HG02970 (cell line): ENCODE data around the gene TMEM269.

Source experiments
- ATAC-seq: cut with Tn5 transposase; IDR thresholded peaks from one replicate; pipeline ENCODE4 v1.9.1; 2021; ENCODE audit warnings: mild to moderate bottlenecking, moderate library complexity, moderate number of reproducible peaks; ENCODE audit not compliant: unreplicated experiment, low FRiP score

Gene TMEM269

DNA sequence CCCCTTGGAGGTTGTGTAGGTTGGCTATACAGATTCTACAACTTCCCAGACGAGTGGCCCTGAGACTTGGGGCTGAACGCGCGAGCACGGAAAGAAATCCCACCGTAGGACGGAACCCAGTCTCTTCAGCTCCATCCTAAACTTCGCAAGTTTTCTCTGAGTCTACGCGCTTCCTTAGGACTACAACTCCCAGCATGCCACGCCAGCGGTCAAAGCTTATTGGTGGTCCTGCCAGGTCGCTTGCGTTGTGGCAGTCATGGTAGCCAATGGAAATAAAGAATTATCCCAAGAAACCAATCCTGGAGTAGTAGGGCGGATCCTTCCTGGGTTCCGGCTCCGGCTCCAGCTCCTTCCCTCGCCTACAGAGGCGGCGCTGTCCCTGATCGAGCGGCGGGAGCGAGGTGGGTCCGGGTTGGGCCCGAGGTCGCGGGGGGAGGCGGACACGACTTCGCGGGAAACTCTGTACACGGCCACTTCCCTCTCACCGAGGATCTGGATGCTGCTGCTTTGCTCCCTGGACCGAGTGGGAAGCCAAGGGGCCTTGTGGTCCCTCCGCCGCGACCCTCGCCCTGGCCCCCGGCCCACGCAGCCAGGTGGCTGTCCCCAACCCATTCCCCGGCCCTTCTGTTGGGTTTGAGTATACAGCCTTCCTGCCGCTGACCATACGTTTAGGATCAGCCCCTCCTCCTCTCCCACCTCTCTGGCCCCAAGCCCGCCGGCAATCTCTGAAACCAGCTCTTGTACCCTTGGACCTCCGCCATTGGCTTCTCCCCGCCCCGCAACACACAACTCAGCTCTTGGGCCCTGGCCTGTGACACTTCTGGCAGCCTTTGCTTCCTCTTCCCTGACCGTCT is 61.7 kb downstream of the TMEM269 start, which contains the start of gene ZNF691:
Gene ZNF691 (plus strand): TSS at position 357 of the 854 bp plus-strand sequence. CDS start 3,046 bp downstream, outside the sequence.
- ATAC-seq = peak; percentile 92

DNA sequence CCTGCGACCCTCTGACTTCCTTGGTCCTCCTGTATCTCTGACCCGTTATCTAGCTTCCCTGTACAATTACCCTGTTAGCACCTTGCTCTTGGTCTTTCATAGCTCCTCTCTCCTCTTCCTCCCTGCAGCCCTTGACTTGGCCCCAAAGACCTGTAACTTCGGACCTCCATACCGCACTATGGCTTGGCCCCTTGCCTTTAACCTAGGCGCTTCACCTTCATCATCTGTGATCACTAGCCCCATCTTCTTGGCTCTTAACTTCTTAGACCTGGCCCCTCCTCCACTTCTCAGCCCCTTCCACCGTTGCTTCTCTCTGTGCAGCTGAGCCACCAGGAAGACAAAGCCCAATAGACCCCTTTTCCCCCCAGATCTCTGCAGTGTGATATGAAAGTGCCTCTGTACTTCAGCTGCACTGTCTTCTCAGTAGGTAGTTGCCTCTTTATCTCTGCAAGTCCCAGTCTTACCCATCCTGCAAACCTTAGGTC is 62.4 kb downstream of the TMEM269 start:
- no peak for ATAC-seq

DNA sequence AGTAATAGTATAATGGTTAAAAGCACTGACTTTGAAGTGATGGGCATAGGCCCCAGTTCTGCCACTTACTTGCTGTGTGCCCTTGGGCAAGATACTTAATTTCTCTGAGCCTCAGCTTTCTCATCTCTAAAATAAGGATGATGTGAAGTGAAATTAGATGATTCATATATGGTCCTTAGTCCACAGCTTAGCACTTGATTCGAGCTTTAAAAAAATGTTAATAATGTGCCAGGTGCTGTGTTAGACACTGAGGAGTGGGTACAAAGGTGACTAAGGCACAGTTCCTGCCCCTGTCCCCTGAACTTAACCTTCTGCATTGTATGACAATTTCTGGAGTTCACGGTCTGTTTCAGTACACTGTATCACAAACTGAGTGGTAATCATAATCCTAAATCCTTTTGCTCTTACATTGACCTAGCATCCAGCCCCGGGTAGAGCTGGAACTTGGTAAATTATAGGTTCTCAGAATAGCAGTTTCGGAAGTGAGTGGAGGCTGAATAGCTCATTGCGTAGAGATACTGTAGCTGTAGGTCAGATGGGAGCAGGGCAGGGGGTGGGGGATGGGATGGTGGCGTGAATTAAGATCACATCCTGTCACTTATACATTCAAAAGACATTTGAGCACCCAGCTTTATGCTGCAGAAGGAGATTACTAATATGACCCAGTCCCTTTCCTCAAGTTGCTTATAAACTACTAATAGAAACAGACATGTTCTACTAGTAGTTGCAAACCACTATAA is 63.1 kb downstream of the TMEM269 start:
- ATAC-seq = no peak

DNA sequence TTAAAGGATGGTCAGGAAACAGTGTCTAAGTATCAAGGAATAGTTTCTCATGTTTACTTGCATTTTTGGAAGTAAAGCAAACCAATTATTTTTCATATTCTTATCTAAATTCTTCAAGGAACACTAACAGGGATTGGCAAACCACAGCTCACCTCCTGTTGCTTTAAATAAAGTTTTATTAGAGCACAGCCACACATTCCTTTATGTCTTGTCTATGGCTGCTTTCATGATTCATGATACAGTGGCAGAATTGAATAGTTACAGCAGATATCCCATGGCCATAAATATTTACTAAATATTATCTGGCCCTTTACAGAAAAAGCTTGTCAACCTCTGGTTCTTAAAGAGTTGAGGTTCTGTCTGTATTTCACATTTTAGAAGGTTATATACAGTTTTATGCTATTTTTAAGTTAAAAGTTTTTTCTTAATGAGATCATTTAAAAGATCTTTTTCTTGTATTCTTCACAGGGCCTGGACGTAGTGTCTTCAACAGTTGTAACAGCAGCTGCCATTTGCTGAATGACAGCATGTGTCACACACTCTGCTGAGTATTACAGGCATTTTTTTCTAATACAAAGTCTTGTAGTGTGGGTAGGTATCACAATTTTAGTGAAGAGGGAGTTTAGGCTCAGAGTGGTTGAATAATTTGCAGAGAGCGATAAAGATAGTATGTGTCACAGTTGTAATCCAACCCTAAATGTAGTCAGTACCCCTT is 64.2 kb downstream of the TMEM269 start:
- ATAC-seq = no peak

DNA sequence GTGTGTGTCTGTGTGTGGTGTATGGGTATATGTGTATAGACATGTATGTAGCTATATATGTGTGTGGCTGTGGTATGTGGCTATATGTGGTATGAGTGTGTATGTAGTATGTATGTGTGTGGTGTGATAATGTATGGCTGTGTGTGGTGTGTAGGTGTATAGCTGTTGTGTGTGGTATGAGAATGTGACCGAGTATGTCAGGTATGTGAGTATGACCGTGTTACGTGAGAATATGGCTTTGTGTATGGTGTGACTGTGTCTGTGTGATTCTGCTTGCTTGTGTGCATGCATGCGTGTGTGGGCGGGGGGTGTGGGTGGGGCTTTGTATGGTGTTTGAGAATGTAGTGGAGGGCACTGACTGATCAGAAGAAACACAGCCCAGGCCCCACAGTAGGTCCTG is 65.2 kb downstream of the TMEM269 start:
- no peak for ATAC-seq
